ENCODE measurements around the gene SRCIN1. TPM values are rescaled to one million over a fixed set of nuclear protein-coding genes. Genes with fewer than 3 reads are reported as not detected.

Gene SRCIN1
- polyA plus RNA-seq, 1 experiment: not detected

- H3K9me3 ChIP-seq (ENCODE audit: control insufficient read depth, insufficient read depth, low read length): no peaks in the 10 kb centered on the region
- POLR2A ChIA-PET: no interaction called here
- DNase-seq (ENCODE audit: low read depth, low spot score): no peak
- no peak overlapping the region for H3K4me3 ChIP-seq (ENCODE audit: low read depth, low read length)
- TF ChIP-seq, protein P1, sequence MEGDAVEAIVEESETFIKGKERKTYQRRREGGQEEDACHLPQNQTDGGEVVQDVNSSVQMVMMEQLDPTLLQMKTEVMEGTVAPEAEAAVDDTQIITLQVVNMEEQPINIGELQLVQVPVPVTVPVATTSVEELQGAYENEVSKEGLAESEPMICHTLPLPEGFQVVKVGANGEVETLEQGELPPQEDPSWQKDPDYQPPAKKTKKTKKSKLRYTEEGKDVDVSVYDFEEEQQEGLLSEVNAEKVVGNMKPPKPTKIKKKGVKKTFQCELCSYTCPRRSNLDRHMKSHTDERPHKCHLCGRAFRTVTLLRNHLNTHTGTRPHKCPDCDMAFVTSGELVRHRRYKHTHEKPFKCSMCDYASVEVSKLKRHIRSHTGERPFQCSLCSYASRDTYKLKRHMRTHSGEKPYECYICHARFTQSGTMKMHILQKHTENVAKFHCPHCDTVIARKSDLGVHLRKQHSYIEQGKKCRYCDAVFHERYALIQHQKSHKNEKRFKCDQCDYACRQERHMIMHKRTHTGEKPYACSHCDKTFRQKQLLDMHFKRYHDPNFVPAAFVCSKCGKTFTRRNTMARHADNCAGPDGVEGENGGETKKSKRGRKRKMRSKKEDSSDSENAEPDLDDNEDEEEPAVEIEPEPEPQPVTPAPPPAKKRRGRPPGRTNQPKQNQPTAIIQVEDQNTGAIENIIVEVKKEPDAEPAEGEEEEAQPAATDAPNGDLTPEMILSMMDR (IDR thresholded peaks at IDR 0.05; ENCODE audit: low read depth, low read length): no peak
- no peak overlapping the region for H3K27ac ChIP-seq (ENCODE audit: low read depth, low read length)
- CTCF ChIA-PET: interaction anchor here (1.0 kb wide), 1 partner anchor 11 kb away, joined by 3 read pairs; no protein-coding TSS in a partner anchor
- peaks cover 82% of the 10 kb centered on the region for H3K27me3 ChIP-seq (ENCODE audit: control insufficient read depth, insufficient read depth, low read length)
These were observed 36.8 kb downstream of the SRCIN1 start for GRCh38 chr17:38568845-38569510.

DNA sequence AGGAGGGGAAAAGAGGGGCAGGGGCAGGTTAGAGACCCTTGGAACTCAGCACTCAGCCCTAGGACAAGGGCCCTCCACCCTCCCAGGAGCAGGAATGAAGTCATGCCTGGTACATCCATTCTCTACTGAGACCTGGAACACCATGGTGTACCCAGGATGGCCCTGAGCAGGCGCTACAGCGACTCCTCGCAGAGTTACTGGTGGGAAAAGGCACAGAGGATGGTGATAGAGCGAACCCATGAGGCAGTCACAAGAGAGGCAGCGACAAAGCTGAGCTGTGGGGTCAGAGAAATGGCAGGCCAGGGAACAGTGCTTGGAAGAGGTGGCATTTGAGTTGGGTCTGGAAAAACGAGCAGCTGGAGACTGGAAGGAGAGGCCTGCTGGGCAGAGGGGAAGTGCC is 37.5 kb downstream of the SRCIN1 start:
- Histone ChIP-seq H3K27ac (ENCODE audit: low read depth, low read length) (no peak overlapping the region), H3K9me3 (ENCODE audit: control insufficient read depth, insufficient read depth, low read length) (no peaks in the 10 kb centered on the region; the same call in 1 of the 2 replicates), H3K27me3 (ENCODE audit: control insufficient read depth, insufficient read depth, low read length) (peaks cover 82% of the 10 kb centered on the region), H3K4me3 (ENCODE audit: low read depth, low read length) (no peak overlapping the region)
- ChIA-PET CTCF (interaction anchor here (1.0 kb wide), 1 partner anchor 10 kb away, joined by 3 read pairs; no protein-coding TSS in a partner anchor), POLR2A (no interaction called here)
- no peak for DNase-seq (ENCODE audit: low read depth, low spot score)
- TF ChIP-seq, protein P1 (IDR thresholded peaks at IDR 0.05; ENCODE audit: low read depth, low read length): no peak

- no peak for DNase-seq (ENCODE audit: low read depth, low spot score)
- TF ChIP-seq, protein P1 (IDR thresholded peaks at IDR 0.05; ENCODE audit: low read depth, low read length): no peak
These were observed 38.4 kb downstream of the SRCIN1 start for GRCh38 chr17:38567350-38567749.

DNA sequence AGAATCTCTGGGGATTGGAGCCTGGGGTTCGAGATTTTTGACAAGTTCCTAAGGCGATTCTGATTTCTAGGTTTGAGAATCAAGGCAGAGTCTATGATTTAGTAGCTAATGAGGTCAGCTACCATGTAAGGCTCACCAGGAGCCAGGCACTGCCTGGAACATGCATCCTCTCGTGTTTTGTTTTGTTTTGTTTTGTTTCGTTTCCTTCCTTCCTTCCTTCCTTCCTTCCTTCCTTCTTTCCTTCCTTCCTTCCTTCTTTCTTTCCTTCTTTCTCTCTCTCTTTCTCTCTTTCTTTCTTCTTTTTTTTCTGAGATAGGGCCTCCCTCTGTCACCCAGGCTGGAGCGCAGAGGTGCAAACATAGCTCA is 39.1 kb downstream of the SRCIN1 start:
- Histone ChIP-seq H3K27me3 (ENCODE audit: control insufficient read depth, insufficient read depth, low read length) (peaks cover 85% of the 10 kb centered on the region), H3K4me3 (ENCODE audit: low read depth, low read length) (no peak overlapping the region), H3K9me3 (ENCODE audit: control insufficient read depth, insufficient read depth, low read length) (no peaks in the 10 kb centered on the region; the same call in 1 of the 2 replicates), H3K27ac (ENCODE audit: low read depth, low read length) (no peak overlapping the region)
- DNase-seq (ENCODE audit: low read depth, low spot score): no peak
- ChIA-PET POLR2A (no interaction called here), CTCF (interaction anchor here (2.1 kb wide), 1 partner anchor 8 kb away, joined by 13 read pairs; no protein-coding TSS in a partner anchor)
- TF ChIP-seq, protein P1 (IDR thresholded peaks at IDR 0.05; ENCODE audit: low read depth, low read length): no peak

More at GRCh38 chr17:38567350-38567749, 38.4 kb downstream of the SRCIN1 start:
- H3K27me3 ChIP-seq (ENCODE audit: control insufficient read depth, insufficient read depth, low read length): peaks cover 86% of the 10 kb centered on the region
- H3K27ac ChIP-seq (ENCODE audit: low read depth, low read length): no peak overlapping the region
- no peak overlapping the region for H3K4me3 ChIP-seq (ENCODE audit: low read depth, low read length)
- no peaks in the 10 kb centered on the region; the same call in 1 of the 2 replicates for H3K9me3 ChIP-seq (ENCODE audit: control insufficient read depth, insufficient read depth, low read length)
- CTCF ChIA-PET: interaction anchor here (2.1 kb wide), 1 partner anchor 9 kb away, joined by 13 read pairs; no protein-coding TSS in a partner anchor
- POLR2A ChIA-PET: no interaction called here

All from AG04450 (cell line).